GM10266 (cell line): Measurements from ENCODE around the gene CPEB1.
"Not testable (repeated sequence)": the region's sequence is repeated elsewhere in the genome, so short reads cannot be mapped to it uniquely, and the experiment has no call there.

ENCODE experiments used
- DNase-seq: peaks from one replicate; pipeline ENCODE4 v3.0.0; 2012; ENCODE audit errors: extremely low spot score
- CTCF ChIP-seq: IDR thresholded peaks from 2 replicates; pipeline ENCODE4 v1.5.1; 2012; ENCODE audit warnings: mild to moderate bottlenecking, low read depth; ENCODE audit not compliant: control insufficient read depth, insufficient read depth; ENCODE audit errors: missing control alignments

The CPEB1 gene

GRCh38 chr15:82530606-82531379 lies 116.4 kb downstream of the CPEB1 start:
- peak; percentile 70 for DNase-seq
- TF ChIP-seq CTCF = peak; percentile 80

- no peak for DNase-seq
- no peak for TF ChIP-seq CTCF
Observed at GRCh38 chr15:82530006-82530405, 117.2 kb downstream of the CPEB1 start.

GRCh38 chr15:82513587-82513986 lies 133.6 kb downstream of the CPEB1 start:
- not testable (repeated sequence) for DNase-seq

- not testable (repeated sequence) for DNase-seq
Observed at GRCh38 chr15:82507693-82508092, 139.5 kb downstream of the CPEB1 start.

GRCh38 chr15:82507087-82507486 lies 140.1 kb downstream of the CPEB1 start:
- DNase-seq = not testable (repeated sequence)

GRCh38 chr15:82505842-82506241 lies 141.3 kb downstream of the CPEB1 start:
- not testable (repeated sequence) for DNase-seq

- not testable (repeated sequence) for DNase-seq
Observed at GRCh38 chr15:82504074-82504473, 143.1 kb downstream of the CPEB1 start.

- peak; percentile 33 for TF ChIP-seq CTCF
- not testable (repeated sequence) for DNase-seq
Observed at GRCh38 chr15:82502700-82503339, 144.3 kb downstream of the CPEB1 start.

- DNase-seq = not testable (repeated sequence)
Observed at GRCh38 chr15:82500772-82501171, 146.4 kb downstream of the CPEB1 start.

GRCh38 chr15:82497978-82498377 lies 149.2 kb downstream of the CPEB1 start:
- not testable (repeated sequence) for DNase-seq
